ENCODE measurements around the gene RPP25L. TPM values are rescaled to one million over a fixed set of nuclear protein-coding genes. Genes with fewer than 3 reads are reported as not detected.
A peak's percentile ranks its signal among the peaks of the same experiment; 100 is the strongest.

RPP25L gene
- total RNA-seq, 2 donors from 2014 or later, result 5.5 to 8.7 TPM

- TF ChIP-seq CTCF (IDR thresholded peaks at IDR 0.05), result peak; percentile 91
- Histone ChIP-seq H3K27ac (no peak overlapping the region), H3K4me3 (no peak overlapping the region), H3K36me3 (no peaks in the 10 kb centered on the region), H3K9me3 (no peaks in the 10 kb centered on the region), H3K27me3 (replicated peaks; ENCODE audit: insufficient read depth) (no peaks in the 10 kb centered on the region), H3K4me1 (ENCODE audit: control insufficient read depth in 1 of 2, low read depth in 2 of 2) (no peaks in the 10 kb centered on the region)
- ATAC-seq (ENCODE audit: insufficient number of reproducible peaks, low FRiP score, low read depth) (peak; percentile 81), DNase-seq (ENCODE audit: low spot score) (peak; percentile 49)
These were observed 8.2 kb downstream of the RPP25L start for GRCh38 chr9:34603610-34604231.

- Histone ChIP-seq H3K27ac (no peak overlapping the region), H3K9me3 (no peaks in the 10 kb centered on the region), H3K4me3 (no peak overlapping the region), H3K27me3 (replicated peaks; ENCODE audit: insufficient read depth) (no peaks in the 10 kb centered on the region), H3K4me1 (ENCODE audit: control insufficient read depth in 1 of 2, low read depth in 2 of 2) (no peaks in the 10 kb centered on the region), H3K36me3 (no peaks in the 10 kb centered on the region)
- ATAC-seq (ENCODE audit: insufficient number of reproducible peaks, low FRiP score, low read depth), result no peak
- no peak for TF ChIP-seq CTCF (IDR thresholded peaks at IDR 0.05)
- no peak for DNase-seq (ENCODE audit: low spot score)
These were observed 9.8 kb downstream of the RPP25L start for GRCh38 chr9:34601937-34602573.

GRCh38 chr9:34600908-34601307 lies 11.0 kb downstream of the RPP25L start:
- Histone ChIP-seq H3K4me1 (ENCODE audit: control insufficient read depth in 1 of 2, low read depth in 2 of 2) (no peaks in the 10 kb centered on the region), H3K27ac (no peak overlapping the region), H3K36me3 (no peaks in the 10 kb centered on the region), H3K9me3 (no peaks in the 10 kb centered on the region), H3K4me3 (no peak overlapping the region), H3K27me3 (replicated peaks; ENCODE audit: insufficient read depth) (no peaks in the 10 kb centered on the region)
- no peak for DNase-seq (ENCODE audit: low spot score)
- ATAC-seq (ENCODE audit: insufficient number of reproducible peaks, low FRiP score, low read depth), result no peak
- TF ChIP-seq CTCF (IDR thresholded peaks at IDR 0.05), result no peak

- no peaks in the 10 kb centered on the region for H3K9me3 ChIP-seq
- DNase-seq (ENCODE audit: low spot score) (no peak), ATAC-seq (ENCODE audit: insufficient number of reproducible peaks, low FRiP score, low read depth) (no peak)
- no peak overlapping the region for H3K4me3 ChIP-seq
- H3K27me3 ChIP-seq (replicated peaks; ENCODE audit: insufficient read depth), result no peaks in the 10 kb centered on the region
- no peak for TF ChIP-seq CTCF (IDR thresholded peaks at IDR 0.05)
- H3K4me1 ChIP-seq (ENCODE audit: control insufficient read depth in 1 of 2, low read depth in 2 of 2), result peaks cover 0 to 3% of the 10 kb centered on the region in 2 donors
- no peak overlapping the region for H3K27ac ChIP-seq
- H3K36me3 ChIP-seq, result no peaks in the 10 kb centered on the region
These were observed 12.4 kb downstream of the RPP25L start for GRCh38 chr9:34599546-34599945.

GRCh38 chr9:34594177-34594576 lies 17.7 kb downstream of the RPP25L start:
- H3K27ac ChIP-seq, result peak overlapping the region; percentile 51 to 65
- ATAC-seq (ENCODE audit: insufficient number of reproducible peaks, low FRiP score, low read depth), result no peak

More at GRCh38 chr9:34594177-34594576, 17.7 kb downstream of the RPP25L start:
- no peaks in the 10 kb centered on the region for H3K27me3 ChIP-seq (replicated peaks; ENCODE audit: insufficient read depth)
- peaks cover 20 to 52% of the 10 kb centered on the region in 2 donors for H3K4me1 ChIP-seq (ENCODE audit: control insufficient read depth in 1 of 2, low read depth in 2 of 2)
- no peaks in the 10 kb centered on the region for H3K9me3 ChIP-seq
- TF ChIP-seq CTCF (IDR thresholded peaks at IDR 0.05), result no peak
- no peak for DNase-seq (ENCODE audit: low spot score)
- H3K36me3 ChIP-seq, result no peaks in the 10 kb centered on the region
- no peak overlapping the region for H3K4me3 ChIP-seq

Measured in thoracic aorta (tissue), 2 donors.